Peyer's patch (tissue), 4 donors: ENCODE data around the gene GRIK4. TPM values are rescaled to one million over a fixed set of nuclear protein-coding genes. Genes with fewer than 3 reads are reported as not detected.

ENCODE experiments used
- DNase-seq, 3 donors: peaks; one replicate each; pipeline ENCODE4 v3.0.0-alpha.2; 2017 to 2019
- H3K27ac ChIP-seq, 4 donors: fragments of 200-600 bp; sonication (generic); one replicate each; pipeline ENCODE4 v1.5.1; 2016 to 2019
- H3K27me3 ChIP-seq, 2 donors: fragments of 200-600 bp; sonication (generic); one replicate each; pipeline ENCODE4 v1.5.1; 2019
- H3K36me3 ChIP-seq, 3 donors: fragments of 200-600 bp; sonication (generic); one replicate each; pipeline ENCODE4 v1.5.1; 2016 to 2019
- H3K4me1 ChIP-seq, 4 donors: fragments of 200-600 bp; sonication (generic); one replicate each; pipeline ENCODE4 v1.5.1; 2016 to 2019
- H3K4me3 ChIP-seq, 4 donors: fragments of 200-600 bp; sonication (generic); 1 replicate in 3 of 4; 2 replicates in 1 of 4; pipeline ENCODE4 v1.5.1; 2016 to 2019; ENCODE audit warnings: mild to moderate bottlenecking in 1 of 4
- H3K9me3 ChIP-seq, 4 donors: fragments of 200-600 bp; sonication (generic); one replicate each; pipeline ENCODE4 v1.5.1; 2016 to 2019; ENCODE audit warnings: mild to moderate bottlenecking in 1 of 4
- POLR2A ChIP-seq, 2 donors: fragments of 450-650 bp; IDR thresholded peaks; one replicate each; pipeline ENCODE4 v1.5.1; 2017; ENCODE audit warnings: antibody characterized with exemption in 2 of 2, mild to moderate bottlenecking in 2 of 2, moderate library complexity in 2 of 2
- total RNA-seq, 4 donors: library from RNA; depleted of rRNA; stranded (reverse); fragments of >200 nt; gene quantifications; one replicate each; pipeline ENCODE4 v1.1.0, GENCODE V29; 2016
- TF ChIP-seq, protein P1 (sequence below), 6 experiments: fragments of 450-650 bp in 4 of 6; fragments of 200-600 bp in 2 of 6; sonication (generic) in 1 of 6; IDR thresholded peaks; one replicate each; pipeline ENCODE4 v1.5.1; 2017 to 2019; ENCODE audit warnings: antibody characterized with exemption in 6 of 6, mild to moderate bottlenecking in 3 of 6, moderate library complexity in 1 of 6

The GRIK4 gene
- total RNA-seq, 4 donors from 2014 or later: 0.40 to 2.5 TPM; not detected in 2

DNA sequence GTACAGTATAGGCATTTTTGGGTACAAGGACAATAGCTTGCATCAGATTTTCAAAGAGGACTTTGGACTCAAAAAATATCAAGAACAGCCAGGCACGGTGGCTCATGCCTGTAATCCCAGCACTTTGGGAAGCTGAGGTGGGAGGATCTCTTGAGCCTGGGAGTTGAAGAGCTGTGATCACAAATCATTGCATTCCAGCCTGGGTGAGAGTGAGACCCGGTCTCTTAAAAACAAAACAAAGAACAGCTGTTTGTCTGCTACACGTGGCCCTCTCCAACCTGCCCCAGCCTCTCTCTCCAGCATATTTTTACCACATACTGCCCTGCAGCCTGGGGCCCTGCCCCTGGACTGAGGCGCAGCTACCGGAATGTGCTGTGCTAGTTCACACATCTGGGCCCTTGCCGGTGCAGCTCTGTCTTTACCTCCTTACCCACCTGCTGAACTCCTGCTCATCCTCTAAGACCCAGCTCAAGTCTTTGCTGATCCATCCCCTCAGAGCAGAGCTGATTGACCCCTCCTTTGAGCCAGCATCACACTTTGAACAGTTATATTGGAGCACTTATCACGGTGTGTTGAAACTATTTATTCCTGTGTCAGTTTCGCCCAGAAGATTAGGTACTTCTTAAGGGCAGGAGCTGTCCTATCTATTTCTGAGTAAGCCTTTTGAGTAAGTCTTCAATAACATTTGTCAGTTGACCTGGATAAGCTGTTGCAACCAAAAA is 29.4 kb downstream of the GRIK4 start:
- Histone ChIP-seq H3K9me3 (no peaks in the 10 kb centered on the region), H3K27me3 (no peaks in the 10 kb centered on the region), H3K4me1 (no peaks in the 10 kb centered on the region), H3K36me3 (no peaks in the 10 kb centered on the region), H3K27ac (no peak overlapping the region), H3K4me3 (no peak overlapping the region)
- TF ChIP-seq, protein P1, sequence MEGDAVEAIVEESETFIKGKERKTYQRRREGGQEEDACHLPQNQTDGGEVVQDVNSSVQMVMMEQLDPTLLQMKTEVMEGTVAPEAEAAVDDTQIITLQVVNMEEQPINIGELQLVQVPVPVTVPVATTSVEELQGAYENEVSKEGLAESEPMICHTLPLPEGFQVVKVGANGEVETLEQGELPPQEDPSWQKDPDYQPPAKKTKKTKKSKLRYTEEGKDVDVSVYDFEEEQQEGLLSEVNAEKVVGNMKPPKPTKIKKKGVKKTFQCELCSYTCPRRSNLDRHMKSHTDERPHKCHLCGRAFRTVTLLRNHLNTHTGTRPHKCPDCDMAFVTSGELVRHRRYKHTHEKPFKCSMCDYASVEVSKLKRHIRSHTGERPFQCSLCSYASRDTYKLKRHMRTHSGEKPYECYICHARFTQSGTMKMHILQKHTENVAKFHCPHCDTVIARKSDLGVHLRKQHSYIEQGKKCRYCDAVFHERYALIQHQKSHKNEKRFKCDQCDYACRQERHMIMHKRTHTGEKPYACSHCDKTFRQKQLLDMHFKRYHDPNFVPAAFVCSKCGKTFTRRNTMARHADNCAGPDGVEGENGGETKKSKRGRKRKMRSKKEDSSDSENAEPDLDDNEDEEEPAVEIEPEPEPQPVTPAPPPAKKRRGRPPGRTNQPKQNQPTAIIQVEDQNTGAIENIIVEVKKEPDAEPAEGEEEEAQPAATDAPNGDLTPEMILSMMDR (IDR thresholded peaks at IDR 0.05): no peak
- TF ChIP-seq POLR2A (IDR thresholded peaks at IDR 0.05): no peak
- no peak for DNase-seq

DNA sequence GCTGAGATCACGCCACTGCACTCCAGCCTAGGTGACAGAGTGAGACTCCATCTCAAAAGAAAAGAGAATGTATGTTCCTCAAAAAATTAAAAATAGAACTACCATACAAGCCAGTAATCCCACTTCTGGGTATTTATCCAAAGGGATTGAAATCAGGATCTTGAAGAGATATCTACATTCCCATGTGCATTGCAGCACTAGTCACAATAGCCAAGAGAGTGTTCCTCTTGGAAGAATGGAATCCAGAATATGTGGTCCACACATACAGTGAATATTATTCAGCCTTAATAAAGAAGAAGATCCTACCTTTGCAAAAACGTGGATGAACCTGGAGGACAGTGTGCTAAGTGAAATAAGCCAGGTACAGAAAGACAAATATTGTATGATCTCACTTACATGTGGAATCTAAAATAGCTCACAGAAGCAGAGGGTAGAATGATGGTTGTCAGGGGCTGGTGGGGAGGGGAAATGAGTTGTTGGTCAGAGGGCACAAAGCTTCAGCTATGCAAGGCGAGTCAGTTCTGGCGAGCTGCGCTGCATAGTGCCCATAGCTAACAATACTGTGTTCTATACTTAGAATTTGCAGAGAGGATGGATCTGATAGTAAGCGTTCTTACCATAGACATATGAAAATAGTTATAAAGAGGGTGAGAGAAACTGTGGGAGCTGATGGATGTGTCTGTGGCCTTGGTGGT is 32.1 kb downstream of the GRIK4 start:
- peaks cover 0 to 18% (median 0%) of the 10 kb centered on the region in 4 donors for H3K4me1 ChIP-seq

DNA sequence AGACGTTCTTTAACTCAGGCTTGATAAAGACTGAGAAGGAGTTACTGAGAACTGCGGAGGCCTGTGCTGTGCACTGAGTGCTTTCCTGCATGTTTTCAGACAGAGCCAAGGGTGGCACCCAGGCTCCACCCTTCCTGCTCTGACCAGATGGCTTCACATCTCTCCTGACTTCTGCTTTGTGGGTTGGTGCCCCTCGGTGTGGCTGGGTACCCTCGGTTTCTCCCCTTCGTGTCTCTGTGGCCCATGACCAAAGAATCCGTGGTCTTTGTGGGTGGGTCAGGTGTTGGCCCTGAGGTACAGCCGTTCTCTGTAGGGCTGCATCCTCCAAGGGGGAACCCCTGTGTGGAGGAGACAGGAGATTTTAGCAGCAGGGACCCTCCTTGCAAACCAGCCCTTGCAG is 34.3 kb downstream of the GRIK4 start:
- Histone ChIP-seq H3K9me3 (no peaks in the 10 kb centered on the region), H3K4me1 (peaks cover 0 to 18% (median 0%) of the 10 kb centered on the region in 4 donors), H3K4me3 (no peak overlapping the region), H3K27me3 (no peaks in the 10 kb centered on the region), H3K36me3 (no peaks in the 10 kb centered on the region), H3K27ac (no peak overlapping the region)
- TF ChIP-seq, protein P1 (IDR thresholded peaks at IDR 0.05): no peak
- TF ChIP-seq POLR2A (IDR thresholded peaks at IDR 0.05): no peak
- no peak for DNase-seq

More for the DNA sequence above, 32.1 kb downstream of the GRIK4 start:
- TF ChIP-seq, protein P1 (IDR thresholded peaks at IDR 0.05): no peak
- no peak for TF ChIP-seq POLR2A (IDR thresholded peaks at IDR 0.05)
- Histone ChIP-seq H3K27ac (no peak overlapping the region), H3K27me3 (no peaks in the 10 kb centered on the region), H3K9me3 (no peaks in the 10 kb centered on the region), H3K36me3 (no peaks in the 10 kb centered on the region), H3K4me3 (no peak overlapping the region)
- no peak for DNase-seq

DNA sequence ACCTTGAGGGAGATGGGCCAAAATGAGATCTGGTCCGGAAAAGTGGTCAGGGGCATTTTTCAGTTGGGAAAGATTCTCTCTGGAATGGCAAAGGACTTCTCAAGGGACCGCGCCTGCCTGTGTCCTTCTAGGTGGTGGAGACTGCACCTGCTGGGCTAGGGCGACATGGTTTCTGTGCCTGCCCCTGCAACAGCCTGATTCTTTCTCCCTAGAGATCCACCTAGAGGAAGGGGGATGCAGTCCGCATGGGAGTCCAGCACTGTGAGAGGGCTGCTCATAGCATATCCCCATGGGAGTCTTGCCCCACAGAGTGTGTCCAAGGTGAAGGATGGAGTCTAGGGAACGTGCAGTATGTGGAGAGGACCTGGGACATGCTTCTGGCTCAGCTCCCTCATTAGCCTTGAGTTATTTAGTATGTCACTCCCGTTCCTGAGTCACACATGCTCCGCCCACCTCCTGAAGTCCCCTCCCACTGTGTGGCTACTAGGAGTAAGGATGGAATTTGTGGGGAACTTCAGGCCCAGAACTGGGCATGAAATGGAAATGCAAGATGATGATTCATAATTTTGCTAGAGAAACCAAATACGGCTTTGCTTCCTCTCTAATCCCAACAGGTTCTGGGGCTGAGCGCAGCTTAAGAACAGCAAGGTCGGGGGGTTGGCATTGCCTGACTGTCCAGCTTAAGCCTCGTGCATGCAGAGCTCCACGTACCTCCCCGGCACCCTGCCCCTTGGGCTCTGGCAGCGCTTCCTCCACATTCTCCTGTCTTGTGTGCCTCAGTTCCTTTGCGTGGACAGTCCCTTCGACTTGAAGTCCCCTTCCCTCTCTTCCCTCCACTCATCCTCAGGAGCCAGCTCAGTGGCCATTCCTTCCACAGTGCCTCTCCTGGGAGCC is 35.0 kb downstream of the GRIK4 start:
- TF ChIP-seq POLR2A (IDR thresholded peaks at IDR 0.05): no peak
- TF ChIP-seq, protein P1 (IDR thresholded peaks at IDR 0.05): no peak
- no peaks in the 10 kb centered on the region for H3K36me3 ChIP-seq

DNA sequence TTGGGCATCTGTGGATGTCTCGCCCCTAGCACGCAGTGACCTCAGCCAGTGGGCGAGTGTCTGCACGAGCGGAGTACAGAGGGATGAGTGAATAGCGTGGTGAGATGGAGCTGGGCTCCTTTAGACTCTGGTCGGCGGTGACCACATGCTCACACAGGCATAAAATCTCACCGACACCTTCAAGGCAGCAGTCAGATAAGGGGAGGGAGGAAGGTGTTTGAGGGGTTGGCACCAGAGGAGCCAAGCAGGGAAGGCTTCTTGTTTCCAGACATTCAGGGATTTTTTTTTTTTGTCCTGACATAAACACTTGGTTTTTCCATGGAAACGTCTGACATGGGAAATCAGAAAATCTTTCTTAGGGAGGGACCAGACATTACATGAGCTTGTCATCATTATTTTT is 35.8 kb downstream of the GRIK4 start:
- Histone ChIP-seq H3K4me1 (peaks cover 0 to 18% (median 0%) of the 10 kb centered on the region in 4 donors), H3K27me3 (no peaks in the 10 kb centered on the region), H3K36me3 (no peaks in the 10 kb centered on the region), H3K4me3 (no peak overlapping the region), H3K9me3 (no peaks in the 10 kb centered on the region), H3K27ac (no peak overlapping the region)
- DNase-seq: no peak
- TF ChIP-seq, protein P1 (IDR thresholded peaks at IDR 0.05): no peak
- no peak for TF ChIP-seq POLR2A (IDR thresholded peaks at IDR 0.05)

More for the DNA sequence above, 35.0 kb downstream of the GRIK4 start:
- Histone ChIP-seq H3K4me1 (peaks cover 0 to 18% (median 0%) of the 10 kb centered on the region in 4 donors), H3K9me3 (no peaks in the 10 kb centered on the region), H3K27ac (no peak overlapping the region), H3K27me3 (no peaks in the 10 kb centered on the region), H3K4me3 (no peak overlapping the region)
- DNase-seq: peak in 2 of 3 donors; percentile 26 to 62
